HUES6 (cell line): Measurements from ENCODE around the gene GPRC5D.

Source experiments
- H3K27ac ChIP-seq: 2 replicates; pipeline ENCODE4 v1.7.0; 2013; ENCODE audit warnings: low read depth, mild to moderate bottlenecking, low read length, inconsistent platforms
- H3K27me3 ChIP-seq: 2 replicates; pipeline ENCODE4 v1.6.1; 2013; ENCODE audit warnings: low read length; ENCODE audit not compliant: control insufficient read depth, insufficient read depth
- H3K36me3 ChIP-seq: 2 replicates; pipeline ENCODE4 v1.6.1; 2013; ENCODE audit warnings: low read length; ENCODE audit not compliant: control insufficient read depth, insufficient read depth
- H3K4me1 ChIP-seq: 2 replicates; pipeline ENCODE4 v1.6.1; 2013; ENCODE audit warnings: low read length; ENCODE audit not compliant: control insufficient read depth, insufficient read depth
- H3K4me3 ChIP-seq: 2 replicates; pipeline ENCODE4 v1.5.1; 2013; ENCODE audit warnings: low read depth, low read length
- H3K9ac ChIP-seq: one replicate; pipeline ENCODE4 v1.6.1; 2013; ENCODE audit warnings: mild to moderate bottlenecking, low read length
- H3K9me3 ChIP-seq: 2 replicates; pipeline ENCODE4 v1.6.1; 2013; ENCODE audit warnings: low read depth, low read length; ENCODE audit not compliant: control insufficient read depth, insufficient read depth

GPRC5D gene

DNA sequence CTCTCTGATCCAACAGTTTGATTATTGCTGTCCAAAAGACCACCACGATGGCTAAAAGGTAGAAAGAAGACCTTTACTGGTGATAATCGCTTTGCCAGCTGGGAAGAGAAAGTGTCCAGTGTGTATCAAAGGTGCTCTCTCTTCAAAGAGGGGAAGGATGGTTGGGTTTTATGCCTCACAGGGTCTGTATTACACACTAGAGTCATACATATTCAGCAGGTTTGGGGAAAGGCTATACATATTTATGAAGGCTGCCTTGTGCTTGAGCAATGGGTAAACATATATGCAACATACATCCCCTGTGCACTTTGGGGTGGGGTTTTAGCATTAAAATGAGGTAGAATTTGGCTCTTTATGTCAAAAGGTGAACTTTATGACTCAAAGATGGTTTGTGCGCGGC, 18.2 kb downstream of the GPRC5D start:
- Histone ChIP-seq H3K4me3 (no peak overlapping the region), H3K27me3 (no peaks in the 10 kb centered on the region), H3K9me3 (peaks cover 5% of the 10 kb centered on the region; the same call in 1 of the 2 replicates), H3K36me3 (no peaks in the 10 kb centered on the region), H3K27ac (no peak overlapping the region), H3K9ac (no peak overlapping the region), H3K4me1 (no peaks in the 10 kb centered on the region)

DNA sequence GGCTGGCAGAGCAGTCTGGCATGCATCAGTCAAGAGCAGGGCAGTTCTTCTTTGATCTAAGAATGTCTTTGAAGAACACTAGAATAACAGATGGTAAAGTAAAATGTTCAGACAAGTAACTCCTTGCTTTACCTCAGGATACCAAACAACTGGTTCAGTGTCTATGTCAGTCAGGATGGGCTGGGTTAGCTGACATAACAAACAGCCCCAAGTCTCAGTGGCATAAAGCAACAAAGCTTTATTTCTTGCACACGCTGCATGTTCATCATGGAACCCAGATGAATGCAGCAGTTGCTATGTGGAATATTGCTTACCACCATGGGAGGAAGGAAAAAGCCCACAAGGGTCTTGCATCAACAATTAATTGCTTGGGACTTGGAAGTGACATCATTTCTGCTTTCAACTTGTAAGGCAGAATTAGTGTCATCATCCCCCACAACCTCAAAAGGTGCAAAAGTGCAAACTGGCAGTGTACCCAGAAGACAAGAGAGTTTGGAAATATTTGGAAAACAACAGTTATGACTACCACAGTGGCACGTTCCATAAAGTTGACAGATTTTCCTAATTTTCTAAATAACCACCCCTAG, 21.2 kb downstream of the GPRC5D start:
- Histone ChIP-seq H3K9ac (no peak overlapping the region), H3K9me3 (peaks cover 5% of the 10 kb centered on the region; the same call in 1 of the 2 replicates), H3K4me1 (no peaks in the 10 kb centered on the region)

DNA sequence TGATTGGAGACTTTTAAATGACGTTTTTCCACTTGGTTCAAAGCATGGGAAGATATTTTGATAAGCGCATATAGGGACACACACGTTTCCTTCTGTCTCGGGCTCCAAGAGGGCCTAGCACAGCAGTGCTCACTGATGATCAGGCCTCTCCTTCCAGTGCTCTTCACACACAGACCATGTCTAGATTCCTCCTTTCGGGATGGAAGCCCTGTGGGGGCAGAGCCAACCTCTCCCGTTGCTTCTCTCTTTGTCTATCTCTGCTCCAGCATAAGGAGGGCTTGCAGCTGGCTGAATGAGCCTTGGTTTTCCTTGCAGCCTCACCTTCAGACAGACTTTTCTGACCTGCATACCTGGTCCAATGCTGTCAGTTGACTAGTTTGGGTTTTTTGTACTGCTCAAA, 22.3 kb downstream of the GPRC5D start:
- no peak overlapping the region for H3K27ac ChIP-seq
- no peaks in the 10 kb centered on the region for H3K4me1 ChIP-seq
- H3K9me3 ChIP-seq: peaks cover 5% of the 10 kb centered on the region; the same call in 1 of the 2 replicates
- no peaks in the 10 kb centered on the region for H3K36me3 ChIP-seq
- H3K9ac ChIP-seq: no peak overlapping the region
- no peaks in the 10 kb centered on the region for H3K27me3 ChIP-seq
- H3K4me3 ChIP-seq: no peak overlapping the region

More for the DNA sequence above, 21.2 kb downstream of the GPRC5D start:
- H3K36me3 ChIP-seq: no peaks in the 10 kb centered on the region
- no peak overlapping the region for H3K4me3 ChIP-seq
- no peak overlapping the region for H3K27ac ChIP-seq
- H3K27me3 ChIP-seq: no peaks in the 10 kb centered on the region

DNA sequence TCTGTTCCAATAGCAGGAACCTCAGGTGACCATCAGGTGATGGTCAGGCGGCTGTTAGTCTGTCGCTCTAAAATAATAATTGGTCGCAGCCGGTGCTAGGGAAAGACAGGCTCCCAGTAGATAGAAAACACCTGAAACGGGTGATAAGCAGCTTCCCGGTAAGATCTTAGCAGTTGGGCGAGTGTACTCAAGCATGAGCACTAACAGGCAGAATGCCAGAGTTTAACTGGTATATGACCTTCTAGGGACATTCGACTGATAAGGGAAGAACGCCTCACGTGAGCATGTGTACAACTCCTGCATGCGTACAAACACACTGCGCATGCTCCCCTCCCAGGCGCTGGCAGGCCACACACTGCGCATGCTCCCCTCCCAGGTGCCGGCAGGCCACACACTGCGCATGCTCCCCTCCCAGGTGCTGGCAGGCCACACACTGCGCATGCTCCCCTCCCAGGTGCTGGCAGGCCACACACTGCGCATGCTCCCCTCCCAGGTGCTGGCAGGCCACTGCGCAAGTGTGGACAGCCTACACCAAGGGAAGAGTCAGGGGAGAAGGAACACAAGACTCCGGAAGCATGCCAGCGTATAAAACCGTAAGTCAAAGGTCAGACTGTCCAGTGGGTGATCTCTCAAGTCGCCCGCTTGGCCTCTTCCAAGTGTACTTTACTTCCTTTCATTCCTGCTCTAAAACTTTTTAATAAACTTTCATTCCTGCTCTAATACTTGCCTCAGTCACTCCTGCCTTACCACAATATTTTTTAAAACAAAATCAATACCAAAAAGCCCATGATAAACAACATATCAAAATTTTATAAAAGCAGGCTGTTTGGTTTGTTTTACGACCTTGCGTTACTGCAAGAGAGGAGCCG, 24.5 kb downstream of the GPRC5D start:
- no peaks in the 10 kb centered on the region for H3K27me3 ChIP-seq
- peaks cover 5% of the 10 kb centered on the region; the same call in 1 of the 2 replicates for H3K9me3 ChIP-seq
- no peak overlapping the region for H3K9ac ChIP-seq
- no peaks in the 10 kb centered on the region for H3K4me1 ChIP-seq
- H3K27ac ChIP-seq: no peak overlapping the region
- H3K4me3 ChIP-seq: peak overlapping the region; percentile 67
- H3K36me3 ChIP-seq: no peaks in the 10 kb centered on the region

DNA sequence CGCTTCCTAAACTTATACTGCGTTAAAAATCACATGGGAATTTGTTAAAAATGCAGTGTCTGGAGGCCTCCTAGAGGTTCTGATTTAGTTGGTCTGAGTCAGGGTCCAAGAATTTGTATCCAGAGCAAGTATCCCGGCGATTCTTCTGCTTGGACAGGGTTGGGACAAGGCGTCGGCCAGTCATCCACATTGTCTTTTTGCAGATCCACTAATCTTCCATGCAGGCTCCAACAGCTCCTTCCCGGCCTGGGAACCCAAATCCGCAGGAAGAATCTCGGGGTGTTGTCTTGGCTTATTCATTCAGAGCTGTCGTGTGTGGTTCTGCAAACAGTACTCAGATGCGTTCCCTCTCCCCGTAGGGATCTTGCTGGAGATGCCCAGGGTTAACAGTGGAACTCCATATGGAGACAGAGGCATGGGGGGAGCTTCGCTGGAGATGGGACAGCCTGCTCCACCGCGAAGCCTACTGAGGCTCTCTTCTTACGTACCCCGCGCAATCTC, 25.3 kb downstream of the GPRC5D start:
- H3K27me3 ChIP-seq: no peaks in the 10 kb centered on the region
- no peak overlapping the region for H3K27ac ChIP-seq
- H3K4me1 ChIP-seq: peaks cover 3% of the 10 kb centered on the region; the same call in 1 of the 2 replicates
- no peak overlapping the region for H3K4me3 ChIP-seq
- H3K9ac ChIP-seq: no peak overlapping the region
- H3K36me3 ChIP-seq: no peaks in the 10 kb centered on the region
- H3K9me3 ChIP-seq: peaks cover 5% of the 10 kb centered on the region; the same call in 1 of the 2 replicates

DNA sequence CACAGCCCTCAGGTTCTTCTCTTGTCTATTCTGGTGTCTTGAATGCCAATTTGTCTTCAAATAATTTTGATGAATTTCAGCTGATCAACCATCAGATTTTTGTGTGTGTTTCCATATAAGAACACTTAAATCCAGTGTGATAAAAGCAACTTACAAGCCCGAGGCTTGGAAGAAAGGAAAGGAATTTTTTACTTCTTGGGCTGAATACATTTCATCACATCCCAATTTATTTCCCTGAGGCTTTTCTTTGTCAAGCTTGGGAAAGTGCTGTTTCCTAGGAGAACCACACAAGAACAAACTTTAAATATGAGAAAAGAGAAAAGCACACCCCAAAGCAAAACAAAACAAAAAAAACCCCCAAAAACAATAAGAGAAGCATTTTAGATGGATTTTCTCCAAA, 26.6 kb downstream of the GPRC5D start:
- Histone ChIP-seq H3K36me3 (no peaks in the 10 kb centered on the region), H3K4me3 (no peak overlapping the region), H3K9ac (no peak overlapping the region)

DNA sequence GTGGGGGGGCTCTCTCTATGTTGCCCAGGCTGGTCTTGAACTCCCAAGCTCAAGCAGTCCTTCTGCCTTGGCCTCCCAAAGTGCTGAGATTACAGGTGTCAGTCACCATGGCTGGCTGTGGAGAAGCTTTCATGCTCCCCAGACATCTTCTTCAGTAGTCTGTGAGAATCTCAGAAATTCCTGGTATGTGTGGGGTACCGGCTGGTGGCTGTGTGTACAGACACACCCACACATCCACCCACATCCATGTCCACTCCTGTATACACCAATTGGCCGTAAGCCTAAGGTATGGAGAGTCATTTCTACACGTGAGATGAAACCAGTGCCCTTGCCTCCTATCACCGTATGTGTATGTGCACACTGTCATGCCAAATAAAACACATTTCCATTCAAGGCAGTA, 27.8 kb downstream of the GPRC5D start:
- no peak overlapping the region for H3K4me3 ChIP-seq
- no peak overlapping the region for H3K9ac ChIP-seq
- H3K36me3 ChIP-seq: no peaks in the 10 kb centered on the region
- H3K4me1 ChIP-seq: peaks cover 3% of the 10 kb centered on the region; the same call in 1 of the 2 replicates
- H3K27ac ChIP-seq: no peak overlapping the region
- H3K27me3 ChIP-seq: no peaks in the 10 kb centered on the region
- H3K9me3 ChIP-seq: no peaks in the 10 kb centered on the region

More for the DNA sequence above, 26.6 kb downstream of the GPRC5D start:
- Histone ChIP-seq H3K27ac (no peak overlapping the region), H3K27me3 (no peaks in the 10 kb centered on the region), H3K4me1 (peaks cover 3% of the 10 kb centered on the region; the same call in 1 of the 2 replicates), H3K9me3 (peaks cover 1% of the 10 kb centered on the region; the same call in 1 of the 2 replicates)

DNA sequence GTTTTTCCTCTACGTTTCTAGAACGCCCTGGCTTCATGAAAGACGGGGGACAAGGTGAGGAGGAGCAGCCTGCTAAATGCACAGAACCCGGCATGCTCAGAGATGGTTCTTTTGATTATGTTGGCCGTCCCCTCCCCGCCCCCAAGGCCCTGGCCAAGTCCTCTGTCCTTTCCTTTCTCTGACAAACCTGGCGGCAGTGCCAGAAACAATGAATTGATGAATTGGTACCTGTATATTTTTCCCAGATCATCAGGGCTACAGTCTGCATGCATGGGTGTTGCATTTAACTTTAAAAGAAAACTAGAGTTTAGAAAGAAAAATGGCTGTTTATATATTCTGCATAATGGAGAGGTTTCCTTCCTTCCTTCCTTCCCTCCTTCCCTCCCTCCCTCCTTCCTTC, 29.0 kb downstream of the GPRC5D start:
- H3K9ac ChIP-seq: no peak overlapping the region
- H3K27ac ChIP-seq: no peak overlapping the region
- no peaks in the 10 kb centered on the region for H3K9me3 ChIP-seq
- no peaks in the 10 kb centered on the region for H3K36me3 ChIP-seq
- peaks cover 3% of the 10 kb centered on the region; the same call in 1 of the 2 replicates for H3K4me1 ChIP-seq
- H3K4me3 ChIP-seq: no peak overlapping the region
- H3K27me3 ChIP-seq: no peaks in the 10 kb centered on the region

DNA sequence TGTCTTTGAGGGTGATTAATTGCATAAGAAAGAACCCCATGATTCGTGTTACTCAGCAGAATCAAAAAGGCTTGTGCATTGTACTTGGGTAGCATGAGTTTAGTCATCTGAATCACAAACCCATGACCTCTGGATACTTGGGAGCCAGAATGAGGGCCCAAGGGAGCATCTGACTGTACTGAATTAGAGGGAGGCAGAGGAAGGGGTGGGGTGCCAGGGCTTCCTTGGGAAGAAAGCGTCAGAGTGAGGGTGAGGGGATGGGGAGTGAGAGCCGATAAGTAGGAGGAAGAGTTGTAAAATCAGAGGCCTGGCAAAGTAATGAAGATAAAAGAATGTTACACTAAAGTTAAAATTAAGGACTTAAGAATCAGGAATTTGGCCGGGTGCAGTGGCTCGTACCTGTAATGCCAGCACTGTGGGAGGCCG, 29.8 kb downstream of the GPRC5D start:
- Histone ChIP-seq H3K27ac (no peak overlapping the region), H3K9me3 (no peaks in the 10 kb centered on the region), H3K4me1 (peaks cover 3% of the 10 kb centered on the region; the same call in 1 of the 2 replicates)

DNA sequence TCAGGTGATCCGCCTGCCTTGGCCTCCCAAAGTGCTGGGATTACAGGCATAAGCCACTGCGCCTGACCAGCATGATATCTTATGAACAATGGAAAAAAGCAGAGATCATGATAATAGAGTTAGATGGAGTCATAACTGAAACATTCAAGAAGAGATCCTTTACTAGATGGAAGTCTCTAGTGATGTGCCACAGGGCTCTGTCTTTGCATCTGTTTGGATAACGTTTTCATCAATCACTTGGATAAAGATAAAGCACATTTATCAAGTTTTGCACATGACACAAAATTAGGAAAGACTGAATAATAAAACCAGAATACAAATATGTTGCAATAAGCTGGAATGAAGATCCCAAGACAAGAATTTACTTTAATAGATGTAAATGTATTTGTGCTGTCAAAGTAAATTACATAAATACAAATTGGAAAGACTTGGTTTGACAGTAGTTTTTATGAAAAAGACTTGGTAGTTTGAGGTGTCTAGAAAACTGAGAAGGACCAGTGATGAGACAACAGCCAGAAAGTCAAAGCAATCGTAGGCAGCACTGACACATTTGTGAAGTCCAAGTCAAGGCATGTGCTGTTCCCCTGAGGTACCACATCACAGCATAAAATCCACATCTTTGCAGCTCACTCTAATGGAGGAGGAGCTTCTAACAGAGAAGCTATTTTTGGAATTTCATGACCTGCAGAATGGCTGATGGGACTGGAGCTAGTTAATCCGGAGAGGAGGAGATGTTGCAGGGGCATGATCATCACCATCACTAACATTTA, 32.1 kb downstream of the GPRC5D start:
- no peak overlapping the region for H3K27ac ChIP-seq
- H3K9ac ChIP-seq: no peak overlapping the region
- H3K4me1 ChIP-seq: peaks cover 7% of the 10 kb centered on the region; the same call in 1 of the 2 replicates
- no peaks in the 10 kb centered on the region for H3K9me3 ChIP-seq
- H3K4me3 ChIP-seq: no peak overlapping the region
- no peaks in the 10 kb centered on the region for H3K36me3 ChIP-seq
- no peaks in the 10 kb centered on the region for H3K27me3 ChIP-seq

More for the DNA sequence above, 29.8 kb downstream of the GPRC5D start:
- Histone ChIP-seq H3K4me3 (no peak overlapping the region), H3K36me3 (no peaks in the 10 kb centered on the region), H3K27me3 (no peaks in the 10 kb centered on the region), H3K9ac (no peak overlapping the region)
